GM12873 (cell line): ENCODE data around the gene MUC20.
"Not testable (repeated sequence)": the region's sequence is repeated elsewhere in the genome, so short reads cannot be mapped to it uniquely, and the experiment has no call there.

Source experiments
- CTCF ChIP-seq: IDR thresholded peaks from 2 replicates; pipeline ENCODE4 v1.5.1; 2012; ENCODE audit warnings: low read depth, mild to moderate bottlenecking, moderate library complexity, low read length, control low read depth; ENCODE audit not compliant: insufficient read depth; ENCODE audit errors: missing control alignments

The MUC20 gene

GRCh38 chr3:195720831-195721506 lies at the start of gene MUC20:
Gene MUC20, plus strand, starts transcription at chr3:195720978. Its CDS starts 30 bp downstream, at chr3:195721008.
- TF ChIP-seq CTCF = not testable (repeated sequence)

GRCh38 chr3:195690951-195691350 lies 29.8 kb upstream of the MUC20 start:
- no peak for TF ChIP-seq CTCF

GRCh38 chr3:195692354-195692685 lies 28.5 kb upstream of the MUC20 start:
- TF ChIP-seq CTCF = no peak

- TF ChIP-seq CTCF = no peak
Measured at GRCh38 chr3:195692781-195693427, 27.9 kb upstream of the MUC20 start.

GRCh38 chr3:195693428-195694216 lies 27.2 kb upstream of the MUC20 start:
- no peak for TF ChIP-seq CTCF

GRCh38 chr3:195696632-195697278 lies 24.0 kb upstream of the MUC20 start:
- no peak for TF ChIP-seq CTCF
